Gastroesophageal sphincter (tissue), 3 donors: Measurements from ENCODE around the gene HAP1.

Experiments used
- EP300 ChIP-seq: sonication (generic); formaldehyde crosslinking; IDR thresholded peaks from one replicate; pipeline ENCODE4 v1.6.1; 2017; ENCODE audit warnings: antibody characterized with exemption, mild to moderate bottlenecking
- POLR2A ChIP-seq, 2 donors: fragments of 450-650 bp; IDR thresholded peaks; one replicate each; pipeline ENCODE4 v1.6.1; 2017; ENCODE audit warnings: antibody characterized with exemption in 2 of 2, mild to moderate bottlenecking in 2 of 2, moderate library complexity in 1 of 2
- POLR2AphosphoS5 ChIP-seq: sonication (generic); formaldehyde crosslinking; IDR thresholded peaks from one replicate; pipeline ENCODE4 v1.6.1; 2017; ENCODE audit warnings: antibody characterized with exemption
- TF ChIP-seq, protein P1 (sequence below), 4 experiments: fragments of 200-600 bp in 2 of 4; fragments of 450-650 bp in 2 of 4; sonication (generic) in 1 of 4; IDR thresholded peaks; one replicate each; pipeline ENCODE4 v1.5.1; 2017 to 2019; ENCODE audit warnings: antibody characterized with exemption in 4 of 4, mild to moderate bottlenecking in 2 of 4, moderate library complexity in 2 of 4

DNA sequence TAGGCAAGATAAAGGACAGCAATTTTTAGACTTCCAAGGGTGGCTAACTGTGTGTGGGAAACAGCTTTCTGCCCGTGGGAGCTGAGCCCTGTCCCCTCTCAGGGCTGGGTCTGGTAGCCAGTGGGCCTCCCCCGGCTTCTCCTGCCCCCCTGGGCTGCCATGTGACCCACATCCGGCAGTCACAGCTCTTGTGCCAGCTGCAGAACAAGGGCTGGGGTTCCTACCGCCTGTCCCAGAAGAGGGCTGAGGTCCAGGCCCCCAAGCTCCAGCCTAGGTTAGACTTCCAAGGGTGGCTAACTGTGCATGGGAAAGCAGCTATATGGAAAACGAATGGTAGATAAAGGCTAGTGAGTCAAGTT, 16.2 kb downstream of the HAP1 start:
- TF ChIP-seq, protein P1, sequence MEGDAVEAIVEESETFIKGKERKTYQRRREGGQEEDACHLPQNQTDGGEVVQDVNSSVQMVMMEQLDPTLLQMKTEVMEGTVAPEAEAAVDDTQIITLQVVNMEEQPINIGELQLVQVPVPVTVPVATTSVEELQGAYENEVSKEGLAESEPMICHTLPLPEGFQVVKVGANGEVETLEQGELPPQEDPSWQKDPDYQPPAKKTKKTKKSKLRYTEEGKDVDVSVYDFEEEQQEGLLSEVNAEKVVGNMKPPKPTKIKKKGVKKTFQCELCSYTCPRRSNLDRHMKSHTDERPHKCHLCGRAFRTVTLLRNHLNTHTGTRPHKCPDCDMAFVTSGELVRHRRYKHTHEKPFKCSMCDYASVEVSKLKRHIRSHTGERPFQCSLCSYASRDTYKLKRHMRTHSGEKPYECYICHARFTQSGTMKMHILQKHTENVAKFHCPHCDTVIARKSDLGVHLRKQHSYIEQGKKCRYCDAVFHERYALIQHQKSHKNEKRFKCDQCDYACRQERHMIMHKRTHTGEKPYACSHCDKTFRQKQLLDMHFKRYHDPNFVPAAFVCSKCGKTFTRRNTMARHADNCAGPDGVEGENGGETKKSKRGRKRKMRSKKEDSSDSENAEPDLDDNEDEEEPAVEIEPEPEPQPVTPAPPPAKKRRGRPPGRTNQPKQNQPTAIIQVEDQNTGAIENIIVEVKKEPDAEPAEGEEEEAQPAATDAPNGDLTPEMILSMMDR (IDR thresholded peaks at IDR 0.05), result no peak
- no peak for TF ChIP-seq POLR2A (IDR thresholded peaks at IDR 0.05)
- no peak for TF ChIP-seq POLR2AphosphoS5
- no peak for TF ChIP-seq EP300
